ENCODE measurements around the gene DENND2C.

Gene DENND2C

GRCh38 chr1:114668373-114668772 is 1.5 kb downstream of the DENND2C start:
- Histone ChIP-seq H3K27me3 (ENCODE audit: insufficient read depth, poor library complexity, severe bottlenecking) (peaks cover 4% of the 10 kb centered on the region), H3K4me3 (replicated peaks; ENCODE audit: insufficient read depth, low read length) (no peak overlapping the region), H3K27ac (replicated peaks) (no peak overlapping the region)
- no peak for DNase-seq (ENCODE audit: low read depth in 1 of 2, low spot score in 1 of 2)
- TF ChIP-seq SPI1 (IDR thresholded peaks at IDR 0.05; ENCODE audit: borderline replicate concordance, low read depth), result no peak

- TF ChIP-seq CTCF (IDR thresholded peaks at IDR 0.05; ENCODE audit: insufficient read depth, low read length), result no peak
- no peak for DNase-seq (ENCODE audit: low read depth in 1 of 2, low spot score in 1 of 2)
- Histone ChIP-seq H3K27ac (replicated peaks) (no peak overlapping the region), H3K27me3 (ENCODE audit: insufficient read depth, poor library complexity, severe bottlenecking) (peaks cover 4% of the 10 kb centered on the region), H3K4me3 (replicated peaks; ENCODE audit: insufficient read depth, low read length) (no peak overlapping the region)
These were observed 2.9 kb downstream of the DENND2C start for GRCh38 chr1:114666954-114667353.

GRCh38 chr1:114660238-114660637 is 9.6 kb downstream of the DENND2C start:
- no peak overlapping the region for H3K27ac ChIP-seq (replicated peaks)
- H3K4me3 ChIP-seq (replicated peaks; ENCODE audit: insufficient read depth, low read length), result no peak overlapping the region
- no peak for DNase-seq (ENCODE audit: low read depth in 1 of 2, low spot score in 1 of 2)
- no peak for TF ChIP-seq CTCF (IDR thresholded peaks at IDR 0.05; ENCODE audit: insufficient read depth, low read length)
- no peak for TF ChIP-seq SPI1 (IDR thresholded peaks at IDR 0.05; ENCODE audit: borderline replicate concordance, low read depth)
- no peak for TF ChIP-seq POLR2AphosphoS5 (IDR thresholded peaks at IDR 0.05; ENCODE audit: low read depth)
- H3K27me3 ChIP-seq (ENCODE audit: insufficient read depth, poor library complexity, severe bottlenecking), result no peaks in the 10 kb centered on the region

GRCh38 chr1:114651893-114652292 is 18.0 kb downstream of the DENND2C start:
- DNase-seq (ENCODE audit: low read depth in 1 of 2, low spot score in 1 of 2), result no peak
- Histone ChIP-seq H3K4me3 (replicated peaks; ENCODE audit: insufficient read depth, low read length) (no peak overlapping the region), H3K27me3 (ENCODE audit: insufficient read depth, poor library complexity, severe bottlenecking) (no peaks in the 10 kb centered on the region), H3K27ac (replicated peaks) (no peak overlapping the region)
- TF ChIP-seq CTCF (IDR thresholded peaks at IDR 0.05; ENCODE audit: insufficient read depth, low read length) (no peak), SPI1 (IDR thresholded peaks at IDR 0.05; ENCODE audit: borderline replicate concordance, low read depth) (no peak), REST (IDR thresholded peaks at IDR 0.05; ENCODE audit: insufficient replicate concordance, low read depth) (no peak), GABPA (IDR thresholded peaks at IDR 0.05; ENCODE audit: low read depth) (no peak), POLR2AphosphoS5 (IDR thresholded peaks at IDR 0.05; ENCODE audit: low read depth) (no peak)

GRCh38 chr1:114648503-114648902 is 21.3 kb downstream of the DENND2C start:
- no peak for DNase-seq (ENCODE audit: low read depth in 1 of 2, low spot score in 1 of 2)
- Histone ChIP-seq H3K4me3 (replicated peaks; ENCODE audit: insufficient read depth, low read length) (no peak overlapping the region), H3K27ac (replicated peaks) (no peak overlapping the region), H3K27me3 (ENCODE audit: insufficient read depth, poor library complexity, severe bottlenecking) (no peaks in the 10 kb centered on the region)
- TF ChIP-seq POLR2AphosphoS5 (IDR thresholded peaks at IDR 0.05; ENCODE audit: low read depth), result no peak

GRCh38 chr1:114641377-114641776 is 28.5 kb downstream of the DENND2C start:
- TF ChIP-seq CTCF (IDR thresholded peaks at IDR 0.05; ENCODE audit: insufficient read depth, low read length), result no peak
- no peak for TF ChIP-seq SPI1 (IDR thresholded peaks at IDR 0.05; ENCODE audit: borderline replicate concordance, low read depth)
- TF ChIP-seq GABPA (IDR thresholded peaks at IDR 0.05; ENCODE audit: low read depth), result no peak
- TF ChIP-seq REST (IDR thresholded peaks at IDR 0.05; ENCODE audit: insufficient replicate concordance, low read depth), result no peak
- no peak for TF ChIP-seq POLR2AphosphoS5 (IDR thresholded peaks at IDR 0.05; ENCODE audit: low read depth)
- no peak overlapping the region for H3K27ac ChIP-seq (replicated peaks)
- H3K4me3 ChIP-seq (replicated peaks; ENCODE audit: insufficient read depth, low read length), result no peak overlapping the region
- DNase-seq (ENCODE audit: low read depth in 1 of 2, low spot score in 1 of 2), result no peak
- H3K27me3 ChIP-seq (ENCODE audit: insufficient read depth, poor library complexity, severe bottlenecking), result peaks cover 6% of the 10 kb centered on the region
